Suprapubic skin (tissue), 4 donors: ENCODE data around the gene HMGCS2. TPM values are rescaled to one million over a fixed set of nuclear protein-coding genes. Genes with fewer than 3 reads are reported as not detected.

Experiments used
- DNase-seq, 2 donors: peaks; one replicate each; pipeline ENCODE4 v3.0.0-alpha.2; 2019; ENCODE audit warnings: low spot score in 2 of 2
- H3K27ac ChIP-seq: fragments of 200-600 bp; sonication (generic); one replicate; pipeline ENCODE4 v1.5.1; 2019
- H3K27me3 ChIP-seq: fragments of 200-600 bp; sonication (generic); one replicate; pipeline ENCODE4 v1.5.1; 2019
- H3K36me3 ChIP-seq: fragments of 200-600 bp; sonication (generic); one replicate; pipeline ENCODE4 v1.5.1; 2019
- H3K4me1 ChIP-seq: fragments of 200-600 bp; sonication (generic); one replicate; pipeline ENCODE4 v1.5.1; 2019
- H3K4me3 ChIP-seq: fragments of 200-600 bp; sonication (generic); one replicate; pipeline ENCODE4 v1.5.1; 2019; ENCODE audit warnings: mild to moderate bottlenecking
- H3K9me3 ChIP-seq: fragments of 200-600 bp; sonication (generic); one replicate; pipeline ENCODE4 v1.5.1; 2019
- CTCF ChIP-seq, 2 donors: fragments of 200-600 bp in 1 of 2; fragments of 450-650 bp in 1 of 2; sonication (generic) in 1 of 2; IDR thresholded peaks; one replicate each; pipeline ENCODE4 v1.5.1; 2016 to 2019; ENCODE audit warnings: antibody characterized with exemption in 2 of 2, mild to moderate bottlenecking in 1 of 2, moderate library complexity in 1 of 2
- EP300 ChIP-seq: sonication (generic); formaldehyde crosslinking; IDR thresholded peaks from one replicate; pipeline ENCODE4 v1.6.1; 2017; ENCODE audit warnings: antibody characterized with exemption
- POLR2A ChIP-seq, 2 donors: fragments of 450-650 bp; IDR thresholded peaks; one replicate each; pipeline ENCODE4 v1.6.1; 2017; ENCODE audit warnings: antibody characterized with exemption in 2 of 2, mild to moderate bottlenecking in 2 of 2, moderate library complexity in 2 of 2
- POLR2AphosphoS5 ChIP-seq, 3 donors: sonication (generic); formaldehyde crosslinking; IDR thresholded peaks; one replicate each; pipeline ENCODE4 v1.6.1; 2017; ENCODE audit warnings: antibody characterized with exemption in 3 of 3
- WGBS: methylation state at CpG from one replicate; pipeline ENCODE4 v1.1.5; 2018; 5-methylcytosine and 5-hydroxymethylcytosine counted together
- total RNA-seq, 4 donors: library from RNA; depleted of rRNA; stranded (reverse); fragments of >200 nt; gene quantifications; one replicate each; pipeline ENCODE4 v1.1.0, GENCODE V29; 2016

The HMGCS2 gene
- total RNA-seq, 4 donors from 2014 or later: 20.9 to 389 (median 33.5) TPM

- TF ChIP-seq CTCF (IDR thresholded peaks at IDR 0.05): no peak
- H3K4me3 ChIP-seq: no peak overlapping the region
- WGBS: 93% methylated on average over 3 of the region's 3 CpGs
- DNase-seq: no peak
- H3K27ac ChIP-seq: no peak overlapping the region
- peaks cover 48% of the 10 kb centered on the region for H3K36me3 ChIP-seq
- peaks cover 17% of the 10 kb centered on the region for H3K4me1 ChIP-seq
- no peaks in the 10 kb centered on the region for H3K9me3 ChIP-seq
- no peaks in the 10 kb centered on the region for H3K27me3 ChIP-seq
Observed at GRCh38 chr1:119733754-119734153, 35.0 kb downstream of the HMGCS2 start.

GRCh38 chr1:119732465-119733168 lies 36.1 kb downstream of the HMGCS2 start:
- TF ChIP-seq POLR2AphosphoS5 (IDR thresholded peaks at IDR 0.05): no peak
- no peak for TF ChIP-seq EP300
- no peak overlapping the region for H3K27ac ChIP-seq
- no peak for DNase-seq
- no peak overlapping the region for H3K4me3 ChIP-seq
- no peaks in the 10 kb centered on the region for H3K27me3 ChIP-seq
- no peaks in the 10 kb centered on the region for H3K9me3 ChIP-seq
- H3K4me1 ChIP-seq: peaks cover 9% of the 10 kb centered on the region
- H3K36me3 ChIP-seq: peaks cover 55% of the 10 kb centered on the region
- 79% methylated on average over 11 of the region's 11 CpGs for WGBS

GRCh38 chr1:119731741-119732430 lies 36.8 kb downstream of the HMGCS2 start:
- WGBS: 87% methylated on average over 6 of the region's 6 CpGs
- TF ChIP-seq POLR2AphosphoS5 (IDR thresholded peaks at IDR 0.05) (no peak), CTCF (IDR thresholded peaks at IDR 0.05) (no peak), POLR2A (IDR thresholded peaks at IDR 0.05) (no peak), EP300 (no peak)
- DNase-seq: no peak
- Histone ChIP-seq H3K4me3 (no peak overlapping the region), H3K9me3 (no peaks in the 10 kb centered on the region), H3K27me3 (no peaks in the 10 kb centered on the region), H3K36me3 (peaks cover 53% of the 10 kb centered on the region), H3K27ac (no peak overlapping the region), H3K4me1 (peaks cover 2% of the 10 kb centered on the region)

- 88% methylated on average over 5 of the region's 5 CpGs for WGBS
- Histone ChIP-seq H3K4me1 (no peaks in the 10 kb centered on the region), H3K9me3 (no peaks in the 10 kb centered on the region), H3K36me3 (peaks cover 56% of the 10 kb centered on the region), H3K4me3 (no peak overlapping the region), H3K27me3 (no peaks in the 10 kb centered on the region), H3K27ac (no peak overlapping the region)
- no peak for DNase-seq
- TF ChIP-seq CTCF (IDR thresholded peaks at IDR 0.05) (no peak), POLR2AphosphoS5 (IDR thresholded peaks at IDR 0.05) (no peak), EP300 (no peak), POLR2A (IDR thresholded peaks at IDR 0.05) (no peak)
Observed at GRCh38 chr1:119731060-119731459, 37.6 kb downstream of the HMGCS2 start.

GRCh38 chr1:119729044-119729443 lies 39.7 kb downstream of the HMGCS2 start:
- no peak for TF ChIP-seq POLR2A (IDR thresholded peaks at IDR 0.05)
- TF ChIP-seq EP300: no peak
- DNase-seq: no peak
- Histone ChIP-seq H3K9me3 (no peaks in the 10 kb centered on the region), H3K27ac (no peak overlapping the region), H3K4me1 (no peaks in the 10 kb centered on the region), H3K4me3 (no peak overlapping the region), H3K36me3 (peaks cover 52% of the 10 kb centered on the region), H3K27me3 (no peaks in the 10 kb centered on the region)

- Histone ChIP-seq H3K4me1 (no peaks in the 10 kb centered on the region), H3K27ac (no peak overlapping the region), H3K36me3 (peaks cover 61% of the 10 kb centered on the region), H3K9me3 (no peaks in the 10 kb centered on the region), H3K27me3 (no peaks in the 10 kb centered on the region), H3K4me3 (no peak overlapping the region)
- TF ChIP-seq EP300: no peak
- no peak for TF ChIP-seq POLR2AphosphoS5 (IDR thresholded peaks at IDR 0.05)
- no peak for TF ChIP-seq POLR2A (IDR thresholded peaks at IDR 0.05)
- DNase-seq: no peak
- WGBS: 52% methylated on average over 1 of the region's 1 CpG
Observed at GRCh38 chr1:119727991-119728390, 40.7 kb downstream of the HMGCS2 start.
